ENCODE data around the gene POLE.
A peak's percentile ranks its signal among the peaks of the same experiment; 100 is the strongest.

POLE gene, protein sequence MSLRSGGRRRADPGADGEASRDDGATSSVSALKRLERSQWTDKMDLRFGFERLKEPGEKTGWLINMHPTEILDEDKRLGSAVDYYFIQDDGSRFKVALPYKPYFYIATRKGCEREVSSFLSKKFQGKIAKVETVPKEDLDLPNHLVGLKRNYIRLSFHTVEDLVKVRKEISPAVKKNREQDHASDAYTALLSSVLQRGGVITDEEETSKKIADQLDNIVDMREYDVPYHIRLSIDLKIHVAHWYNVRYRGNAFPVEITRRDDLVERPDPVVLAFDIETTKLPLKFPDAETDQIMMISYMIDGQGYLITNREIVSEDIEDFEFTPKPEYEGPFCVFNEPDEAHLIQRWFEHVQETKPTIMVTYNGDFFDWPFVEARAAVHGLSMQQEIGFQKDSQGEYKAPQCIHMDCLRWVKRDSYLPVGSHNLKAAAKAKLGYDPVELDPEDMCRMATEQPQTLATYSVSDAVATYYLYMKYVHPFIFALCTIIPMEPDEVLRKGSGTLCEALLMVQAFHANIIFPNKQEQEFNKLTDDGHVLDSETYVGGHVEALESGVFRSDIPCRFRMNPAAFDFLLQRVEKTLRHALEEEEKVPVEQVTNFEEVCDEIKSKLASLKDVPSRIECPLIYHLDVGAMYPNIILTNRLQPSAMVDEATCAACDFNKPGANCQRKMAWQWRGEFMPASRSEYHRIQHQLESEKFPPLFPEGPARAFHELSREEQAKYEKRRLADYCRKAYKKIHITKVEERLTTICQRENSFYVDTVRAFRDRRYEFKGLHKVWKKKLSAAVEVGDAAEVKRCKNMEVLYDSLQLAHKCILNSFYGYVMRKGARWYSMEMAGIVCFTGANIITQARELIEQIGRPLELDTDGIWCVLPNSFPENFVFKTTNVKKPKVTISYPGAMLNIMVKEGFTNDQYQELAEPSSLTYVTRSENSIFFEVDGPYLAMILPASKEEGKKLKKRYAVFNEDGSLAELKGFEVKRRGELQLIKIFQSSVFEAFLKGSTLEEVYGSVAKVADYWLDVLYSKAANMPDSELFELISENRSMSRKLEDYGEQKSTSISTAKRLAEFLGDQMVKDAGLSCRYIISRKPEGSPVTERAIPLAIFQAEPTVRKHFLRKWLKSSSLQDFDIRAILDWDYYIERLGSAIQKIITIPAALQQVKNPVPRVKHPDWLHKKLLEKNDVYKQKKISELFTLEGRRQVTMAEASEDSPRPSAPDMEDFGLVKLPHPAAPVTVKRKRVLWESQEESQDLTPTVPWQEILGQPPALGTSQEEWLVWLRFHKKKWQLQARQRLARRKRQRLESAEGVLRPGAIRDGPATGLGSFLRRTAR (N-terminal part only)

DNA sequence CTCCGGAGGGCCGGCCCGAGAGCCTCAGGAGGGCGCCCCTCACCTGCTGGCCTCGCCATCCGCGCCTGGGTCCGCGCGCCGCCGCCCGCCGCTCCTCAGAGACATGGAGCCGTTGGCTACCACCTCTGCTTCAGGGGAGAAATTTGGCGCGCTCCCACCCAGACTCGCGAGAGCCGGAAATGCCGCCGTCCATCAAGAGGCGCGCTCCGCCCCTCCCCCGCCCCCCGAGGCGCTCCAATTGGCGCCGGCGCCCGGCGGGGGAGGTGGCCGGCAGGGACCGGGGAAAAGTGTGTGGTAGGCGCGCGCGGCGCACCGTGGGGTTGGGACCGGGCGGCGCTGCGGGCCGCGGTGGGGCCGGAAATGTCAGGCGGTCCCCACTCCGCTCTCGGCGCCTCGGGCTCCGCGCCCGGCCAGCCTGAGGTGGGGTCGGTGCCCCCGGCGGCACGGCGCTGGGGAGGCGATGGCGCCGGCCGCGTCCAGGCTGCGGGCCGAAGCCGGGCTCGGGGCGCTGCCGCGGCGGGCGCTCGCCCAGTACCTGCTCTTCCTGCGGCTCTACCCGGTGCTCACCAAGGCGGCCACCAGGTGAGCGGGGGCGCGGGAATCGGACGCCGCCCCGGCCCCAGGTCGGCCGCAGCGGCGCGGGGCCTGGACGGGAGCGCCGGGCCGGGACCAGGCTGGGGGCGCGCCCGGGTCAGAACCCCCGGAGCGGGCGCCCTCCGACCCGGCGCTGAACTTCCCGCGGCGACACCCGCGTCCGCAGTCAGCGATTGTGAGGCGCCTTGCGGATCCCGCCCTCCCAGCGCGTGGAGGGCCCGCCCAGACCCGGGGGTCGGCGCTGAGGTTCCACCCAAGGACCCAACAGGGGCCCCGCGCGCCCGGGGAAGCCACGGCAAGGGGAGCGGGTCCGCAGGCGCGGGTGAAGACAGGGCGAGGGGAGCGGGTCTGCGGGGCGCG lies at the start of gene POLE, which contains the start of gene PXMP2:
TSS of gene POLE (minus strand) at position 132 of the 954 bp plus-strand sequence. CDS start at position 105, 27 bp downstream.
TSS of gene PXMP2 (plus strand) at position 377 of the 954 bp plus-strand sequence. CDS start at position 461, 84 bp downstream.
- DNase-seq, result peak; percentile 96

DNA sequence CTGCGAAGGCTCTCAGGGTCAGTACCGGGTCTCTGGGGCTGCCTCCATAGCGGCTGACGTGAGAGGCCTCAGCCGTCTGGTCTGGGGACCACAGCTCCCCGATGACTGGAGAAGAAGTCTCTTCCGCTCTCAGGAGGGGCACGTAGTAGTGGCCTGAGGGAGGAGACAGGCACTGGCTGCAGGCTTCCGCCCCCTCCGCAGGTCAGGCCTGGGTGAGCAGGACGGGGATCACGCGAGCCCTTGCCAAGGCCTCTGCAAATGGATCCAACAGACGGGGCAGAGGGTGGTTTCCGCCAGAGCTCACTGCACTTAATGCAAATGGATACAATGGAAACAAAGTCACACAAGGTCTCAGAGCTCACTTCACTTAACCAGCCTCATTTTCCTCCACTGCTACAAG lies 49.8 kb upstream of the POLE start:
- DNase-seq, result no peak

DNA sequence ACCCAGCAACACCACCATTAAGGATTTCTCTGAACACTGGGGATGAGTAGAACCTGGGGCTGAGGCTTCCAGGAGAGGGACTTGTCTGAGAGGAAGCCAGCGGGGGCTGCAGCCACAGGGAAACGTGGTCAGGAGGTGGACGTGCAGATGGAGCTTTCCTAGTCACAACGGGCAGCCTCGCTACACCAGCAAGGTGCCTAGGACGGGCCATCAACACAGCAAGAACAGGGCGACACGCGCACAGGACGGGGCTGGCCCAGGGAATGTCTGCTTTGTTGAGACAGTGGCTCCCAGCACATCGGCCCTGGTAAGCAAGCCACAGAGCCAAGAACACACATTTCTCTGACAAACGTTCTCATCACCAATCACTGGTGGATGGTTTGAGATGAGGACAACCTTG lies 49.2 kb upstream of the POLE start:
- DNase-seq, result no peak

DNA sequence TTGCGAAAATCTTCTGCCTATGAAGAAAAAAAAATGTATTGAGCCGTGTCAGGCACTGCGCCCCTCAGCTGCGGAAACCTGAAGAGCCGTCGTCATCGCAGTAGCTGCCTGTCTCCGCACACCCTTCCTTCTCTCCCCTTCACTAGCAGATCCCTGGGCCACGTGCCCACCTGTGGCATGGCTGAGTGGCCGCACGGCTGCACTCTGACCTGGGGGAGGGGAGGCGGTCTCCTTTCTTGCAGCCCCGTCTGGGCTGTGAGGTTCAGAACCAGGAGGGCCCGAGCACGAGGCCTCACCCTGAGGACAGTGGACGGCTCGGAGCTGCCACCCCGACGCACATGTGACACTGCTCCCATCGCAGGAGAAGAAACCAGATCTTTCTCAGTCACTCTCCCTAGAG lies 48.4 kb upstream of the POLE start:
- DNase-seq, result no peak

DNA sequence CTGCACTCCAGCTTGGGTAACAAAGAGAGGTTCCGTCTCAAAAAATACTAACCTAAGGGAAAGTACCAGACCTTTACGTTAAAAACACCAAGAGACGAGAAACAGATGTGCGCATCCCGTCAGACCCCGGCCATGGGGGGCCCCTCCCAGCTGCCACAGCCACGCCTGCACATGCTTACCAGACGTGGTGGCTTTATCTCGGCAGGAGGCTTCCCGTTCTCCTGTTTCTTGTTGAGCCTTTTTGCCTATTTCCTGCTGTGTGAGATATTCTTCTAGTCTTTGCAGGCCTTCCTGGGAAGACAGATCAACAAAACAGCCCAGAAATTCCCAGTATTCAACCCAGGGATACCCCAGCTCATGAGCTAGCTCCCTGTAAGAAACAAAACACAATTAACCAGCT lies 47.1 kb upstream of the POLE start:
- no peak for DNase-seq

DNA sequence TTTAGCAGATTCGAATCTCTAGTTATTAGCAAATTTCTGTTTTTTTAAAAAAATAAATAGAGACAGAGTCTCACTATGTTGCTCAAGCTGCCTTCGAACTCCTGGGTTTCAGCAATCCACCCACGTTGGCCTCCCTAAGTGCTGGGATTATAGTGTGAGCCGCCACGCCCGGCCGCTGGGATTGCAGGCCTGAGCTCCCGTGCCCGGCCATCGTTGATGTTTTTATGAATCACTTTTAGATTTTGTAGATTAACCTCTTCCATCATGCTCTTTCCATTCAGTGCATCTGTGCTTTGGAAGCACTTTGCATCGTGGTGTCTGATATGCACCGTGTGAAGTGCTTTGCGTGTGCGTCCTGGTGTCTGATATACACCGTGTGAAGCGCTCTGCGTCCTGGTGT lies 44.4 kb upstream of the POLE start:
- DNase-seq, result no peak

DNA sequence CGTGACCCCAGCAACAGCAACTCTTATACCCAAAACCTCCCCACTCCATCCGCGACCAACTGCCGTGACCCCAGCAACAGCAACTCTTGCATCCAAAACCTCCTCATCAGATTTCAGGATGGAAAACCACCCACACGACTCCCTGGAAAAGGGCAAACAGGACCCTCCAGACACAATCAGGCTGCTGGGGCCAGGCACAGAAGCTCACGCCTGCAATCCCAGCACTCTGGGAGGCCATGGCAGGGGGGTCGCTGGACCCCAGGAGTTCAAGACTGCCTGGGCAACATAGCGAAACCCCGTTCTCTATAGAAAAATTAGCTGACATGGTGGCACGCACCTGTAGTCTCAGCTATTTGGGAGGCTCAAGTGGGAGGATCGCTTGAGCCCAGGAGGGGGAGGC lies 43.2 kb upstream of the POLE start:
- no peak for DNase-seq

DNA sequence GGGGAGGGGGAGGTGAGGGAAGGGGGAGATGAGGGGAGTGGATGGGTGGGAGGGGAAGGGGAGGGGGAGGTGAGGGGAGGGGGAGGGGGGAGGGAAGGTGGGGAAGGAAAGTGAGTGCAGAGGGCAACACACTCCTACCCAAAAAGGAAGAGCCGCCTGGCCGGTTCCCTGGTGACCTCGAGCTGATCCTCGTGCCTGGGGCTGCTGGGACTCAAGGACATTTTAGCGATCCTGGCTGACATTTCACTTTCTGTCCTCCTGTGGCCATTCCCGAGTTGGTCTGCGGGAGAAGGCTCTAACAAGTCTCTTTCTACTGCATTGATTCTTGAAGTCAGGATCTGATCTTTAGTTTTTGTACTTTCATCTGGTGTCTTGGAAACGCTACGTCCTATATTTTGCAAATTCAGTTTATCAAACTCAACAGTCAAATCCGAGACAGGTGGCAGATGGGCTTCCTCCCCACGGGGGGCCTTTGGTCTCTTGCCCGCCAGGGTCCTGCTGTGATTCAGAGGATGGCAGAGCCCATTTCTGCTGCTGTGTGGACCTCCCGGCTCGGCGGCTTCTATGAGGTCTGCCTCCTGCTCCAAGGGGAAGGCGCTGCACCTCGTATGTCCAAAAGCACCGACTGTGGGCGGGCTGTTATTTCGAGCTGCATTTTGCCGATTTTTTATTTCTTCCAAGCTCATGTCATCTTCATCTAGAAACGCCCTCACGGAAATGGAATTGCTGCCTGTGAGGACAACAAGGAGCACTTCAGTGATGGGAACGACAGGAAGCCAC lies 42.6 kb upstream of the POLE start:
- no peak for DNase-seq

DNA sequence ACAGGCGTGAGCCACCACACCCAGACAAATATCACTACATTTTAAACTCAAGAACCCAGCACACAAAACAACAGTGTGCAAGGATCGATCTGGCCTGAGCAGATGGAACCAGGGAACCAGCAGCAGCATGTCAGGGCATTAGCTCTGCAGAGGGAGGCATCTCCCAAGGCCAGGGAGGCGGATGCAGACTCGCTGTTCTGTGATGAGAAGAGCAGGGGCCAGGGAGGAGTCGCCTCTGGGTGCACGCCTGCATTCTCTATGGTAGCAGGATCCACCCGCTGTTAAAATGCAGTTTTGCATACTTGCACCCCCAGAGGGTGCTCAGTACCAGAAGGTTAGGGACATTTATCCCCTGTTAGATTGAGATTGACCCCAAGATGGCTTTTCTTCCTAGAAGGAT lies 41.4 kb upstream of the POLE start:
- no peak for DNase-seq

DNA sequence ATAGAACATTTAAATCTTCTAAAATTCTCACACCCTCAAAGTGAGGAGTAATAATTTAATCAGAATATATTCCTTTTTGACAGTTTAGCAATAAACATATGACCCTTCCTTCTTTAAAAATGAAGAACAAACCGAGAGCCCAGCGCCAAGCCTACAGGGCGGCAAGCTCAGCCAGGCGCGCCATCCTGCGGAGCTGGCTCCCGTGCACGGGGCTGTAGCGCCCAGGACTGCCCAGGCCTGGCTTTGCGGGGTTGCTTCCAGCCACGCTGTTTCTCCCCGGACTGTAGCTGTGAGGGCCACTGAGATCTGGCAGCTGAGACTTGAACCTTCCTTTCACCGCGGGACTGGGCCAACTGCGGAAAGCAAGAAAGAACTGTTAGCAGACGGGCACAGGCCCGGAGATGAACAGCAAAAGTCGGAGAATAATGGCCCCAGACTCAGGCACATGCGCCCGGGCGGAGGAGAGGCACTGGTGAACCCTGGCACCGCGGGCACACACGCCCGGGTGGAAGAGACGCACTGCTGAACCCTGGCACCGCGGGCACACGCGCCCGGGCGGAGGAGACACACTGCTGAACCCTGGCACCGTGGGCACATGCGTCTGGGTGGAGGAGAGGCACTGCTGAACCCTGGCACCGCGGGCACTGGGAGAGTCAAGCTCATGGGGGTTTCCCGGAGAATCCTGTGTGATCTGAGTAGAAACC lies 40.1 kb upstream of the POLE start:
- DNase-seq, result no peak

DNA sequence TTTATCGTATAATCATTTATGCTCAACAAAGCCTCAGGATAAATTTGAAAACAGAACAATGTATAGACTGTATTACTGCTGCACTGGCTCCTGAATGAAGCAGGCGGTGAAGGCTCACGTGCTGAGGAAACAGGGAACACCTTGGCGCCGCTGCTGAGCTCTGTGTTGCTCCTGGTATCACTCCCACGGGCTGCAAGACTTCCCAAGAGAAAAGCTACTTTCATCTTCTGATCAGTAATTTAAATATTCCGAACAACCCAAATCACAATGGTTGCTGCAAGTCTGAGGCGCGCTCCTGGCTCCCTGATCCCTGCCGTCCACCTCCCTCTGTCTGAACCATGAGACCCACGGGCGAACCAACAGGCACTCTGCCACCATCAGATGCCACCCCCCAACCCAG lies 39.2 kb upstream of the POLE start:
- no peak for DNase-seq

DNA sequence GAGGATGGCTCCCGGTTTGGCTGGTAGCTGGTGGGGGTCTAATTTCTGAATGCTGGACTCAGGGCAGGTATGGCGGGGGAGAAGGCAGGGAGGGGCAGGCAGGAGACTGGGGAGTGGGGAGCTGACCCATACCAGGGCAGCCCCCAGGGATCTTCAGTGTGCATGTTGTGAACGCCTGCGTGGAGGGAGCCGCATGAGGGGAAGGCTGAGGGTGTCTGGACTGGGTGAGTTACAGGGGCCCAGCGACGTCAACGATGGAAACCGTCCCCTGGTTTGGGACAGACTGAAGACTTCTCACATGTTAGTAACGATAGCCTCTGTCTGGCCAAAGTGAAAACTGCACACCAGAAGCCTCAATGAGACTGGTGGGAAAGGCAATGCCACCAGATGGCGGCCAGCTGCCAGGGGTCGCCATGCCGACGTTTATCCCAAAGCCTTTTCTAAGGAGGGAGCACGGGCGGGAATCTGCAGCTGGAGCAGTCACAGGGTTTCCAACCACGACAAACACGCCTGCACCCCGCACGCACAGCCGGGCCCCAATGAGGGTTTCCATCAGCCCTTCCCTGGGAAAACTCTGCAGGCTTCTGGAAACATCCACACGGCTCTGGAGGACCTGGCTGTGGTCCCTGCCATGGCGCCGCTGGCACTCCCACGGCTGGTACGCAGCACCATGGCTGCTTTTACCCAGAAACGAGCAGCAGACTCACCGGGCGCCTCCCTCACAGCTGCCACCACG lies 37.5 kb upstream of the POLE start:
- DNase-seq, result no peak

DNA sequence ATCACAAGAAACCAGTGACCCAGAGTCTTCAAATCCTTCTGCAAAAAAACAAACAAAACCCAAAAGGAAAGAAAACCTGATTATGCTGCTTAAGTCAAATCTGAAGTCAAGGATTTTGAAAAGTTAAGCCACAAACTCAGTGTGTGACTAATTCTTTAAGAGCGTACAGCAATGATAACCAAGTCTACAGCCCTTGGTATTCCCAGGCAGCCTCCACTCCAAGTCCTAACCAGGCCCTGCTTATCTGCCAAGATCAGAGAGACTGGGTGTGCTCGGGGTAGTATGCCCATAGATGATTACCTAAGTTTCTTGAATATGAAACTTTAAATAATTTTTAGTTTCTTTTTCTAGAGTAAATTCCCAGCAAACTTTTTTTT lies 36.6 kb upstream of the POLE start:
- DNase-seq, result no peak

DNA sequence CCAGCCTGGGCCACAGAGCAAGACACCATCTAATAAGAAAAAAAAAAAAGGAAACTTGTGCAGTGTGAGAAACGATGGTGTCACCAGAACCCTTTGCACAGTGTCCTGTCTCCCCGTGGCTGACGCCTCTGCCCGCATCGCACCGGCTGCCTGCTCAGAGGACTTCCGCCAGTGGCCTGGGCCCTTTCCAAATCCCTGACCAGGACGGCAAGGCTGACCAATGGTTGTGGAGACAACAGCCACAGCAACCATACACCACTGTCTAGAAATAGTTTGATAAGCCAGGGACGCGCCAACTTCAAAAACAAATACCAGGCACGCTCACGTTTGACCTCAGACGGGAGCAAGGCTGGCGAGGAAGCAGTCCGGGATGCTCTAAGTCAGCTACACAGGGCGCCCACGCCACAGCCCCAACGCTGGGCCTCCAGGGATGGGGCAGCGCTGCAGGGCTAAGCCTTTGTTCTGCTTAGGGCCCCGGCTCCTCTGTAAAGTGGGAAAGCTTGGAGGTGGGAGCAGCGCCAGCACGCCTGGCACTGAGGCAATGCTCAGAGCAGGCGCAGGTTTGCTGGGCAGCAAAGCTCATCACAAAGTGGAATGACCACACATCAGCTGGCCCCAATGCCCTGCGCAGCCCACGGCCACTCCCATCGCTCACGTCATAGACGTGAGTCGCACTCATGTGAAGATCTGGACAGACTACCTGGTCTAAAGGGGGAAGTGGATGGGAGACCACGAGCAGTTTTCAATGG lies 36.0 kb upstream of the POLE start:
- no peak for DNase-seq

DNA sequence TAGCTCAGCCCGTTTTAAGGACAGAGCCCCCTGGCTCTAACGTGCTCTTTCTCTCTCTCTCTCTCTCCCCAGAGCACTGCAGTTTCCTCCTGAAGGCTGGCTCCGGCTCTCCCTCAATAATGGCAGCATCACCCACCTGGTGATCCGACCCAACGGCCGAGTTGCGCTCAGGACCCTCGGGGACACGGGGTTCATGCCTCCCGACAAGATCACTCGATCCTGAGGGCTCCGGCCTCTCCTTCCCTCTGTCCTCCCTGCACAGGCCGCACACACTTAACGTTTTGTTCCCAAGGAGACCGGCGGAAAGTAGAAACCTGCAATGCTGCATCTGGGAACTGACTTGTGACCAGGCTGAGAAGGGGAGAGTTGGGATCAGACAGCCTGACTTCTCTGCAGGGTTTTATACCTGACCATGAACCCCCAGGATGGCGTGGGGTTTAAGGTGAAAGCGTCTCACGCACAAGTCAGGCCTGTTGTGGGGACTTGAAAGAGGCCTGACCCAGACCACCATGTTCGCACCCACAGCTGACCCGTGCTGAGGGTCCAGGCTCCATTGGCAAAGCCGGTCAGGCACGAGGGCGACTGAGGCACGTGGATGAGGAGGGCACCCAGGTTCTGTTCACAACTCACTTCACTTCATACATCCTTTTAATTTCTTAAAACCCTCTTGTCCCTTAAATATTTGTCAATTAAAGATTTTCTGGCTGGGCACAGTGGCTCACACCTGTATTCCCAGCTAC lies 33.6 kb upstream of the POLE start:
- no peak for DNase-seq

DNA sequence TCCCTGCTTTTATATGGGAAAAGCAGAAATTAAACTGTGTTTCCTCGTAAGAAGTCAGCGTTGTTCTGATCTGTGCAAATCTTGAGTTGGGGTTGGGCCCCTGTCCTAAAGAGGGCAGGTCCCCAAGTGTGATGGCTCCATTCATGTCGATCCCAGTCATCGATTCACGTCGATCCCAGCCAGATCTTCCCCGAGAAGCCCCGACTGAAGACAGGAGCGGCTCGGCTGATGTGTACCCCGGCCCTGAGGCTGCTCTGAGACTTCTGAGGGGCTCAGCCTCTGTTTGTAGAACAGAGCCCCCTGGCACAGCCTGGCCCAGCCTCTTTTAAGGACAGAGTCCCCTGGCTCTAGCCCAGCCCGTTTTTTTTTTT lies 32.8 kb upstream of the POLE start:
- no peak for DNase-seq

DNA sequence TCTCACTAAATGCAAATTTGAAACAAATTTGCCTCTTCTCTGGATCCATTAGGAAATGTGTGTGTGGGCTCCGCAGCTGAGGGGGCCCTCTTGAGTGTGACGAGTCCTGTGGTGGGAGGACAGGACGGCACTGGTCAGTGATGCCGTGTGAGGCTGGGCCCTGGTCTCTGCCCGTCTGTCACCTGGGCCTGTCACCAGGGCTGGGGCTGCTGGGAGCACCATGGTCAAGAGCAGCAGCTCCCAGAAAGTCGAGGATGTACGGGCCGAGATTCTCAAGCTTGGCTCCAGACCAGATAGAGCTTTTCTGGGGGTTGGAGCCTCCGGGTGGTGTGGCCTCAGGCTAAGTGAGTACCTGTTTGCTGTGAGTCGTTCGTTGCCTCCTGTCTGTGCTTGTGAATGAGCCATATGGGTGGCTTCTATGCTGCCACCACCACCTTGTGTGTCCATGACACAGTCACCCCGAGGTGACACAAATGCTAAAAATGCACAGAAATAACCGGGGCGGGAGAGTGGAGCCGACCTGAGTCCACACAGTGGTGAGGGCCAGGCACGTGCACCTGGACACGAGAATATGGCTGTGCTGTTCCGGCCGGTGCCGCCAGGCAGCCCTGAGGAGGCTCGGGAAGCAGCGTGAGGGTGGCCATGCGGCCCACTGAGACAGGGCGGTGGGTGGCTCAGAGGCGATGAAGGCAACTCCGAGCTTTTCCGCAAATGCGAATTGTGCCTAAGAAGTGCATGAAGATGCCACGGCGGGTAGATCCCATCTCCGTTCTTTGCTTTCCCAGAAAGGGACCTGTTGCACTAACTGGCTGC lies 32.2 kb upstream of the POLE start:
- no peak for DNase-seq
